PC-3 (cell line): Measurements from ENCODE around the gene PIK3R3. TPM values are rescaled to one million over a fixed set of nuclear protein-coding genes. Genes with fewer than 3 reads are reported as not detected.
A peak's percentile ranks its signal among the peaks of the same experiment; 100 is the strongest.

Source experiments
- ATAC-seq: fragments of 200-7000 bp; cut with Tn5 transposase; 2 replicates; pipeline ENCODE4 v1.9.1; 2020; ENCODE audit warnings: mild to moderate bottlenecking, moderate library complexity
- BruUV-seq: library from RNA; stranded (reverse); fragments of 400-500 nt; replicated peaks from 2 replicates; lab custom pipeline; 2021; lab: Mats Ljungman, UMichigan
- CTCF ChIA-PET: fragments of 300-600 bp; sonication (Branson Sonifier 250); formaldehyde crosslinking; loops from one replicate; lab custom pipeline; 2022; ENCODE audit warnings: antibody characterized with exemption; lab: Charles Lee
- POLR2A ChIA-PET: fragments of 300-600 bp; sonication (Branson Sonifier 250); formaldehyde crosslinking; loops from one replicate; lab custom pipeline; 2022; ENCODE audit warnings: antibody characterized with exemption; ENCODE audit not compliant: unreplicated experiment; lab: Charles Lee
- DNase-seq: peaks from one replicate; pipeline ENCODE4 v3.0.0-alpha.2; 2015
- H2AFZ ChIP-seq: fragments of 300-600 bp; sonication (generic); 2 replicates; pipeline ENCODE4 v1.6.0; 2016; ENCODE audit warnings: antibody characterized with exemption, low read length
- H3F3A ChIP-seq: fragments of 300-600 bp; sonication (generic); one replicate; pipeline ENCODE4 v1.6.0; 2017; ENCODE audit warnings: antibody characterized with exemption, low read length, control low read depth, mild to moderate bottlenecking; ENCODE audit not compliant: unreplicated experiment
- H3K27ac ChIP-seq: fragments of 300-600 bp; sonication (generic); 2 replicates; pipeline ENCODE4 v1.5.1; 2016; ENCODE audit warnings: mild to moderate bottlenecking, low read length
- H3K27me3 ChIP-seq: fragments of 300-600 bp; sonication (generic); 2 replicates; pipeline ENCODE4 v1.6.1; 2016; ENCODE audit warnings: low read length, mixed read lengths
- H3K36me3 ChIP-seq: fragments of 300-600 bp; sonication (generic); 2 replicates; pipeline ENCODE4 v1.6.1; 2016; ENCODE audit warnings: low read depth, mixed run types, low read length, mixed read lengths
- H3K4me1 ChIP-seq: fragments of 300-600 bp; sonication (generic); 2 replicates; pipeline ENCODE4 v1.5.1; 2016; ENCODE audit warnings: low read length; ENCODE audit not compliant: insufficient read depth
- H3K4me2 ChIP-seq: fragments of 300-600 bp; sonication (generic); 2 replicates; pipeline ENCODE4 v1.6.0; 2016; ENCODE audit warnings: low read length
- H3K4me3 ChIP-seq: fragments of 300-600 bp; sonication (generic); 2 replicates; pipeline ENCODE4 v1.5.1; 2016; ENCODE audit warnings: mild to moderate bottlenecking, low read length, mixed read lengths
- H3K79me2 ChIP-seq: fragments of 300-600 bp; sonication (generic); 2 replicates; pipeline ENCODE4 v1.6.1; 2017; ENCODE audit warnings: low read length, mixed read lengths
- H3K9ac ChIP-seq: fragments of 300-600 bp; sonication (generic); 2 replicates; pipeline ENCODE4 v1.6.0; 2016; ENCODE audit warnings: mild to moderate bottlenecking, low read length
- H3K9me2 ChIP-seq: fragments of 300-600 bp; sonication (generic); replicated peaks from 2 replicates; pipeline ENCODE4 v1.6.1; 2016; ENCODE audit warnings: mixed run types, low read length, mixed read lengths
- H3K9me3 ChIP-seq: fragments of 300-600 bp; sonication (generic); 2 replicates; pipeline ENCODE4 v1.6.1; 2016; ENCODE audit warnings: low read length, mixed read lengths
- H4K20me1 ChIP-seq: fragments of 300-600 bp; sonication (generic); 2 replicates; pipeline ENCODE4 v1.6.1; 2016; ENCODE audit warnings: low read length, mixed read lengths
- CTCF ChIP-seq: fragments of 300-600 bp; sonication (generic); conservative IDR thresholded peaks from 2 replicates; pipeline ENCODE4 v1.5.1; 2017; ENCODE audit warnings: antibody characterized with exemption, low read depth, mild to moderate bottlenecking, low read length
- EZH2 ChIP-seq: fragments of 300-600 bp; sonication (generic); IDR thresholded peaks from one replicate; pipeline ENCODE4 v1.6.1; 2017; ENCODE audit warnings: antibody characterized with exemption, mild to moderate bottlenecking, low read length; ENCODE audit not compliant: unreplicated experiment
- EZH2phosphoT487 ChIP-seq: fragments of 300-600 bp; sonication (generic); IDR thresholded peaks from 2 replicates; pipeline ENCODE4 v1.6.1; 2018; ENCODE audit warnings: mild to moderate bottlenecking, antibody characterized with exemption, low read length, borderline replicate concordance
- intact Hi-C: fragments of 100-400 bp; cut with micrococcal nuclease; formaldehyde crosslinking; loops from 2 replicates; pipeline ENCODE4 v1.9.0; 2023
- total RNA-seq: library from RNA; depleted of rRNA; stranded (reverse); fragments of >200 nt; gene quantifications from 2 replicates; pipeline ENCODE4 v1.2.3, GENCODE V29; 2014

PIK3R3 gene
- total RNA-seq, 1 experiment from 2014 or later = 17.7 TPM

GRCh38 chr1:46131712-46132528 lies 509 bp downstream of the PIK3R3 start:
- no peaks in the 10 kb centered on the region for H3K9me3 ChIP-seq
- CTCF ChIA-PET = interaction anchor here (0.6 to 0.9 kb wide), 2 partner anchors 92 to 93 kb away, joined by 3 to 4 read pairs (median 3); no protein-coding TSS in a partner anchor
- TF ChIP-seq EZH2phosphoT487 = no peak
- peaks cover 12% of the 10 kb centered on the region; the same call in 1 of the 2 replicates for H4K20me1 ChIP-seq
- peak overlapping the region; percentile 87 for H3K9ac ChIP-seq
- peak; percentile 46 for DNase-seq
- no peaks in the 10 kb centered on the region for H3F3A ChIP-seq
- H3K36me3 ChIP-seq = peaks cover 3% of the 10 kb centered on the region; the same call in 1 of the 2 replicates
- H3K4me1 ChIP-seq = peaks cover 49% of the 10 kb centered on the region
- intact Hi-C loops = loop anchor here (2.0 kb wide), 1 partner anchor 47 kb away; no protein-coding TSS in a partner anchor
- no peaks in the 10 kb centered on the region for H3K27me3 ChIP-seq
- H3K9me2 ChIP-seq = no peaks in the 10 kb centered on the region
- H3K79me2 ChIP-seq = peaks cover 56% of the 10 kb centered on the region
- H2AFZ ChIP-seq = peak overlapping the region; percentile 42
- no peak for ATAC-seq
- BruUV-seq = TSS peak; percentile 67
- POLR2A ChIA-PET = interaction anchor here (0.6 to 1.0 kb wide), 7 partner anchors 29 to 330 kb away, joined by 3 to 10 read pairs (median 5); no protein-coding TSS in a partner anchor
- H3K27ac ChIP-seq = peak overlapping the region; percentile 94
- H3K4me3 ChIP-seq = peak overlapping the region; percentile 95
- H3K4me2 ChIP-seq = peak overlapping the region; percentile 88

DNA sequence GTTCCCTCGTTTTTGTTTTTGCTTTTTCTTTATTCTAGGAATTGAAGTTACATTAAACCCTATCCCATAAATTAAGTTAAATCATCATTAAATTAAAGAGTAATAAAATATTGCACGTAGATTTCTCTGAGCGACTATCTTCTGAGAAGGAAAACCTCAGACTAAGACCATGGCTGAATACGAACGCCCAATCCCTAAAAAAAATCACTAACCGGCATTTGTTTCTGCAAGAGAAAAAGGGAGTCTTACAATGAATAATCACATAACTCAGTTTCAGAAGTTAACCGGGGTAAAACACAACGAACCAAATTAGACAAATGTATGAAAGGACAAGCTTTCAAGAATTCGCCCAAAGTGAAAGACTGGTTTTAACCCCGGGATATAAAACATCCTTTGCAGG lies 1.3 kb downstream of the PIK3R3 start:
- H3K27ac ChIP-seq = no peak overlapping the region
- peaks cover 12% of the 10 kb centered on the region; the same call in 1 of the 2 replicates for H4K20me1 ChIP-seq
- DNase-seq (peak; percentile 24), ATAC-seq (no peak)
- POLR2A ChIA-PET = interaction anchor here (0.7 kb wide), 2 partner anchors 52 to 612 kb away, joined by 3 to 5 read pairs; no protein-coding TSS in a partner anchor
- CTCF ChIA-PET = interaction anchor here (0.6 kb wide), 1 partner anchor 92 kb away, joined by 3 read pairs; no protein-coding TSS in a partner anchor
- H3K4me3 ChIP-seq = peak overlapping the region; percentile 95
- no peak overlapping the region for H2AFZ ChIP-seq
- H3K4me1 ChIP-seq = peaks cover 47% of the 10 kb centered on the region
- no TSS peak for BruUV-seq
- peaks cover 3% of the 10 kb centered on the region; the same call in 1 of the 2 replicates for H3K36me3 ChIP-seq
- TF ChIP-seq EZH2phosphoT487 = no peak
- TF ChIP-seq EZH2 = no peak
- TF ChIP-seq CTCF = no peak
- no peaks in the 10 kb centered on the region for H3F3A ChIP-seq
- H3K79me2 ChIP-seq = peaks cover 62% of the 10 kb centered on the region
- no peaks in the 10 kb centered on the region for H3K27me3 ChIP-seq
- peak overlapping the region; percentile 87 for H3K9ac ChIP-seq
- intact Hi-C loops = loop anchor here (2.0 kb wide), 1 partner anchor 48 kb away; no protein-coding TSS in a partner anchor
- no peaks in the 10 kb centered on the region for H3K9me3 ChIP-seq
- peak overlapping the region; percentile 88 for H3K4me2 ChIP-seq
- no peaks in the 10 kb centered on the region for H3K9me2 ChIP-seq

DNA sequence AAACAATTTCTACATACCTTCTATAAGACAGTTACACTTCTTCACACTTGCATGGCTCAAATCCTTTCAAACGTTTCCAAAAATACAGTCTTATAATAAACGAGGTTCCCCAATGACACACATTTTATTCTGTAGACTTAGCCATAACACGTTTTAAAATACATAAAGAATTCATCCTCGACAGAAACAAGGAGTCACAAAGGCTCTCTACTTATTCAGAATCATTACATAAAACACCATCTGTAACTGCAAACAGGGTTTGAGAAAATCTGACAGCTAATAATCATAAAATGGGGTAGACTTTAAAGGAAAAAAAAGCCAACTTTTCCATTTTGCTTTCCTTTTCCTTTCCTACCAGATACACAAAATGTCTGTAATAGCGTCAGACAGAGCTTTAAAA lies 1.8 kb downstream of the PIK3R3 start:
- Histone ChIP-seq H2AFZ (no peak overlapping the region), H3K27me3 (no peaks in the 10 kb centered on the region), H3K27ac (no peak overlapping the region), H3K9me2 (no peaks in the 10 kb centered on the region), H3K9me3 (no peaks in the 10 kb centered on the region), H3K4me1 (peaks cover 42% of the 10 kb centered on the region), H3F3A (no peaks in the 10 kb centered on the region), H3K36me3 (peaks cover 3% of the 10 kb centered on the region; the same call in 1 of the 2 replicates), H4K20me1 (peaks cover 12% of the 10 kb centered on the region; the same call in 1 of the 2 replicates), H3K4me3 (peak overlapping the region; percentile 95), H3K9ac (peak overlapping the region; percentile 87), H3K79me2 (peaks cover 65% of the 10 kb centered on the region), H3K4me2 (peak overlapping the region; percentile 88)
- ATAC-seq = no peak
- ChIA-PET POLR2A (interaction anchor here (0.7 kb wide), 1 partner anchor 612 kb away, joined by 3 read pairs; no protein-coding TSS in a partner anchor), CTCF (no interaction called here)
- no peak for DNase-seq
- no TSS peak for BruUV-seq
- intact Hi-C loops = loop anchor here (1.0 to 2.0 kb wide), 2 partner anchors 48 to 91 kb away; no protein-coding TSS in a partner anchor
- TF ChIP-seq EZH2 (no peak), CTCF (no peak), EZH2phosphoT487 (no peak)
